WTC11 (cell line): ENCODE results near the gene CFAP97. TPM values are rescaled to one million over a fixed set of nuclear protein-coding genes. Genes with fewer than 3 reads are reported as not detected.
A peak's percentile ranks its signal among the peaks of the same experiment; 100 is the strongest.

ENCODE experiments used
- ATAC-seq: fragments of 200-7000 bp; cut with Tn5 transposase; 2 replicates; pipeline ENCODE4 v1.10.0; 2021; ENCODE audit warnings: mild to moderate bottlenecking, moderate library complexity
- CTCF ChIA-PET: fragments of 300-600 bp; sonication (Branson Sonifier 250); formaldehyde crosslinking; loops from one replicate; lab custom pipeline; 2021; ENCODE audit warnings: antibody characterized with exemption; lab: Charles Lee
- POLR2A ChIA-PET: fragments of 350-600 bp; sonication (Branson Sonifier 250); formaldehyde crosslinking; loops from one replicate; lab custom pipeline; 2021; ENCODE audit warnings: antibody characterized with exemption; lab: Charles Lee
- DNase-seq: peaks from one replicate; pipeline ENCODE4 v3.0.0; 2021; ENCODE audit warnings: low spot score
- H3K27ac Mint-ChIP-seq: 2 replicates; pipeline ENCODE4 v1.8.0; 2021; ENCODE audit warnings: mixed read lengths
- H3K27me3 Mint-ChIP-seq: 2 replicates; pipeline ENCODE4 v1.8.0; 2021; ENCODE audit warnings: low read depth, mild to moderate bottlenecking, moderate library complexity, mixed read lengths
- H3K36me3 Mint-ChIP-seq: 2 replicates; pipeline ENCODE4 v1.8.0; 2021; ENCODE audit warnings: mixed read lengths
- H3K4me1 Mint-ChIP-seq: 2 replicates; pipeline ENCODE4 v1.8.0; 2022; ENCODE audit warnings: mixed read lengths
- H3K4me3 Mint-ChIP-seq: 2 replicates; pipeline ENCODE4 v1.8.0; 2021; ENCODE audit warnings: mild to moderate bottlenecking, moderate library complexity, mixed read lengths
- H3K9me3 Mint-ChIP-seq: 2 replicates; pipeline ENCODE4 v1.8.0; 2021; ENCODE audit warnings: mixed read lengths
- CREB1 ChIP-seq: sonication (generic); formaldehyde crosslinking; IDR thresholded peaks from 2 replicates; pipeline ENCODE4 v1.8.0; 2023; ENCODE audit warnings: mild to moderate bottlenecking, missing genetic modification reagents
- CREM ChIP-seq: sonication (generic); formaldehyde crosslinking; IDR thresholded peaks from 2 replicates; pipeline ENCODE4 v1.8.1; 2022; ENCODE audit warnings: mild to moderate bottlenecking, missing genetic modification reagents, moderate library complexity
- CTCF ChIP-seq: fragments of 200-600 bp; IDR thresholded peaks from 2 replicates; pipeline ENCODE4 v1.8.0; 2022; ENCODE audit warnings: antibody characterized with exemption
- ELF4 ChIP-seq: sonication (generic); formaldehyde crosslinking; IDR thresholded peaks from 2 replicates; pipeline ENCODE4 v1.8.1; 2022; ENCODE audit warnings: low read depth, mild to moderate bottlenecking, moderate library complexity, missing genetic modification reagents
- ETV6 ChIP-seq: sonication (generic); formaldehyde crosslinking; IDR thresholded peaks from 2 replicates; pipeline ENCODE4 v1.8.1; 2022; ENCODE audit warnings: mild to moderate bottlenecking, missing genetic modification reagents
- FOXP1 ChIP-seq: sonication (generic); formaldehyde crosslinking; IDR thresholded peaks from 2 replicates; pipeline ENCODE4 v1.8.0; 2022; ENCODE audit warnings: missing genetic modification reagents, mild to moderate bottlenecking, moderate library complexity, borderline replicate concordance
- HMGA2 ChIP-seq: fragments of 250-450 bp; sonication (Bioruptor Pico); IDR thresholded peaks from 2 replicates; pipeline ENCODE4 v1.4.0; 2021; ENCODE audit warnings: mild to moderate bottlenecking, moderate library complexity
- JAZF1 ChIP-seq: fragments of 250-450 bp; sonication (Bioruptor Pico); IDR thresholded peaks from 2 replicates; pipeline ENCODE4 v1.9.0; 2021; ENCODE audit warnings: moderate library complexity, mild to moderate bottlenecking, inconsistent platforms
- KAT7 ChIP-seq: sonication (generic); formaldehyde crosslinking; IDR thresholded peaks from 2 replicates; pipeline ENCODE4 v1.8.1; 2023; ENCODE audit warnings: missing genetic modification reagents, mild to moderate bottlenecking, borderline replicate concordance
- MAX ChIP-seq: sonication (generic); formaldehyde crosslinking; IDR thresholded peaks from 2 replicates; pipeline ENCODE4 v1.8.0; 2022; ENCODE audit warnings: mild to moderate bottlenecking, missing genetic modification reagents
- MXD4 ChIP-seq: fragments of 250-450 bp; sonication (Bioruptor Pico); IDR thresholded peaks from 2 replicates; pipeline ENCODE4 v1.8.0; 2021; ENCODE audit warnings: mild to moderate bottlenecking, moderate library complexity, borderline replicate concordance
- NR1H2 ChIP-seq: sonication (generic); formaldehyde crosslinking; IDR thresholded peaks from 2 replicates; pipeline ENCODE4 v1.9.0; 2021; ENCODE audit warnings: mild to moderate bottlenecking, moderate library complexity, missing genetic modification reagents
- ZBTB43 ChIP-seq: sonication (generic); formaldehyde crosslinking; IDR thresholded peaks from 2 replicates; pipeline ENCODE4 v1.8.1; 2023; ENCODE audit warnings: mild to moderate bottlenecking, missing genetic modification reagents
- ZNF232 ChIP-seq: sonication (generic); formaldehyde crosslinking; IDR thresholded peaks from 2 replicates; pipeline ENCODE4 v1.8.0; 2022; ENCODE audit warnings: mild to moderate bottlenecking, missing genetic modification reagents
- ZNF281 ChIP-seq: sonication (generic); formaldehyde crosslinking; IDR thresholded peaks from 2 replicates; pipeline ENCODE4 v1.8.0; 2023; ENCODE audit warnings: mild to moderate bottlenecking, missing genetic modification reagents
- total RNA-seq: library from RNA; stranded (reverse); gene quantifications from 3 replicates; pipeline ENCODE4 v1.2.3, GENCODE V29; 2021
- TF ChIP-seq, protein P1 (sequence below): sonication (generic); formaldehyde crosslinking; IDR thresholded peaks from 2 replicates; pipeline ENCODE4 v1.8.1; 2022; ENCODE audit warnings: low read depth, mild to moderate bottlenecking, moderate library complexity, missing genetic modification reagents, borderline replicate concordance
- TF ChIP-seq, protein P2 (sequence below): fragments of 250-450 bp; sonication (Bioruptor Pico); conservative IDR thresholded peaks from 2 replicates; pipeline ENCODE4 v1.9.0; 2021; ENCODE audit warnings: mild to moderate bottlenecking

Gene CFAP97
- total RNA-seq, 1 experiment from 2014 or later = 40.3 TPM

- CTCF ChIA-PET = interaction anchor here (0.9 to 1.0 kb wide), 2 partner anchors 60 to 130 kb away, joined by 4 to 5 read pairs; no protein-coding TSS in a partner anchor
- H3K4me3 Mint-ChIP-seq = no peak overlapping the region
- peaks cover 7% of the 10 kb centered on the region for H3K4me1 Mint-ChIP-seq
- TF ChIP-seq ELF4 (CRISPR knock-in tag) (no peak), JAZF1 (CRISPR knock-in tag) (no peak), FOXP1 (CRISPR knock-in tag) (no peak), MXD4 (no peak)
- H3K27ac Mint-ChIP-seq = no peak overlapping the region
- no peaks in the 10 kb centered on the region for H3K27me3 Mint-ChIP-seq
- H3K9me3 Mint-ChIP-seq = no peaks in the 10 kb centered on the region
- no peaks in the 10 kb centered on the region for H3K36me3 Mint-ChIP-seq
- DNase-seq (no peak), ATAC-seq (peak; percentile 42)
- POLR2A ChIA-PET = no interaction called here
These were observed 66.4 kb downstream of the CFAP97 start for GRCh38 chr4:185137233-185137925.

DNA sequence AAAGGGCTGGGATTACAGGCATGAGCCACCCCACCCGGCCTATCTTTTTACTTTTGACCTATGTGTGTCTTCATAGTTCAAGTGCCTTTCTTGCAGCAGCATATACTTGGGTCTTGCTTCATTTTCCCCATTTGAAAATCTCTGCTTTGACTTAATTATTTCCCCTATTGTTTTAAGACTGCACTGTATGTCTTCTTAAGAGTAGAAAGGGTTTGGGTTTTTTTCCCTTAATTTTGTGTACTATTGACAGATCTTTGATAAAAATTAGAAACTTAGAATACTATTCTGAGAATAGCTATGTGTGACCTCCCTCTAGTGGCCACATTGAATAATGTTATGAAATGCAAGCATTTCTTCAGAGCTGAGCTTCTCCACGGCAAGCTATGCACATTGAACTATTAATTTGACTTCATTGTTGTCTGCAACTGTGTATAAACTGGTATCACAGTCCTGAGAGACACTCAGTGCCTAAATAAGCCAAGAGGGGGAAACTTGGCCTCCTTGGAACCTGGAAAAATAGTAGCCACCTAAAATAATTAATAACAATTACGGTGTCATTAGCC lies 69.4 kb downstream of the CFAP97 start:
- DNase-seq = no peak
- POLR2A ChIA-PET = interaction anchor here (0.9 to 1.0 kb wide), 2 partner anchors 9 to 96 kb away, joined by 3 to 4 read pairs; partner anchors contain the start of gene SLC25A4
- peaks cover 13% of the 10 kb centered on the region for H3K27me3 Mint-ChIP-seq
- CTCF ChIA-PET = interaction anchor here (0.6 to 2.9 kb wide), 47 partner anchors 9 to 904 kb away, joined by 3 to 55 read pairs (median 4); partner anchors contain the start of genes HELT and SLC25A4
- H3K4me3 Mint-ChIP-seq = no peak overlapping the region
- H3K36me3 Mint-ChIP-seq = peaks cover 3% of the 10 kb centered on the region; the same call in 1 of the 2 replicates
- TF ChIP-seq, protein P1, sequence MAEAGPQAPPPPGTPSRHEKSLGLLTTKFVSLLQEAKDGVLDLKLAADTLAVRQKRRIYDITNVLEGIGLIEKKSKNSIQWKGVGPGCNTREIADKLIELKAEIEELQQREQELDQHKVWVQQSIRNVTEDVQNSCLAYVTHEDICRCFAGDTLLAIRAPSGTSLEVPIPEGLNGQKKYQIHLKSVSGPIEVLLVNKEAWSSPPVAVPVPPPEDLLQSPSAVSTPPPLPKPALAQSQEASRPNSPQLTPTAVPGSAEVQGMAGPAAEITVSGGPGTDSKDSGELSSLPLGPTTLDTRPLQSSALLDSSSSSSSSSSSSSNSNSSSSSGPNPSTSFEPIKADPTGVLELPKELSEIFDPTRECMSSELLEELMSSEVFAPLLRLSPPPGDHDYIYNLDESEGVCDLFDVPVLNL (CRISPR knock-in tag) = no peak
- TF ChIP-seq CTCF = peak; percentile 76
- ATAC-seq = peak; percentile 55
- no peaks in the 10 kb centered on the region for H3K9me3 Mint-ChIP-seq
- peaks cover 14% of the 10 kb centered on the region for H3K4me1 Mint-ChIP-seq
- H3K27ac Mint-ChIP-seq = no peak overlapping the region; the same call in 1 of the 2 replicates

DNA sequence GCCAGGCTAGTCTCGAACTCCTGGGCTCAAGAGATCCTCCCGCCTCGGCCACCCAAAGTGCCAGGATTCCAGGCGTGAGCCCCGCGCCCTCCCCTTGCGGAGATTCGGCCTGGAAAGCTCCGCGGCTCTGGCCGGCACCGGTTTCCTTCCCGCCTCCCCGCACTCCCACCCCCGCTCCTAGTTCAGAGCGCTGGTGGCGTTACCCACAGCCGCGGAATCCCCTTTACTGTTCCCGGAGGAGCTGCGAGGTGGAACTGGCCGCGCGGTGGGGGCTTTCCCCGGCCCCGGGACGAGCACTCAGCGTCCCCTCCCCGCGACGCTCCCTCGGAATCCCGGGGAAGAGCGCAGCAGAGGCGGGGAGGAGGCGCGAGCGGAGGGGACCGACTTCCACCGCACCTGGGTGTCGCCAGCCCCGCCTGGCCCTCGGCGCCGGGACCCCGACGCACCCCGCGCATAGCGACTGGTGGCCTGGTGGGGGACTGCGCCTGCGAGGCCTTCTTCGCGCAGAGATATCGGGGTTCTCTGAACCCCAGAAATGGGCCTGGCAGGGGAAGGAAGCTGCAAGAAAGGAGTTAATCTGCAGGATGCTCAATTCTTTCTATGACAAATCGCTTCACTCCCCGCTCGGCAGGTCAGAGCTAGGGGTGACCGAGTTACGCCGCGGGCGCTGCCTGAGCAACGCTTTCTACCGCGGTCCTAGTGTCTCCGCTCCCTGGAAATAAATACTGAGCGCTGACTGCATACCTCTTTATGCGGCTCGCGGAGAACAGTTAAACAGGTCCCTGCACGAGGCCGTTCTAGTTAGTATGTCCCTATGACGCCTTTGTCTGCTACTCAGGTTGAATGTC lies 75.3 kb downstream of the CFAP97 start:
- peak overlapping the region; percentile 73 for H3K4me3 Mint-ChIP-seq
- no peak overlapping the region; the same call in 1 of the 2 replicates for H3K27ac Mint-ChIP-seq
- peaks cover 3% of the 10 kb centered on the region for H3K9me3 Mint-ChIP-seq
- ATAC-seq (peak; percentile 74), DNase-seq (peak; percentile 65)
- peaks cover 13% of the 10 kb centered on the region for H3K36me3 Mint-ChIP-seq
- peaks cover 35% of the 10 kb centered on the region for H3K27me3 Mint-ChIP-seq
- POLR2A ChIA-PET = interaction anchor here (0.6 to 1.7 kb wide), 4 partner anchors 13 to 121 kb away, joined by 3 to 5 read pairs (median 5); partner anchors contain the start of gene SLC25A4
- peaks cover 12% of the 10 kb centered on the region for H3K4me1 Mint-ChIP-seq
- CTCF ChIA-PET = interaction anchor here (0.8 to 3.5 kb wide), 14 partner anchors 9 to 178 kb away, joined by 3 to 13 read pairs (median 4); partner anchors contain the start of genes HELT and SLC25A4
- TF ChIP-seq ETV6 (CRISPR knock-in tag) = peak; percentile 27; the same call in 1 of the 2 replicates
- TF ChIP-seq ZNF281 (CRISPR knock-in tag) = 0 out of 2 replicates have a peak, but pooled peaks have one; percentile 48
- peak; percentile 63; the same call in 1 of the 2 replicates for TF ChIP-seq ZBTB43 (CRISPR knock-in tag)
- peak; percentile 63; the same call in 1 of the 2 replicates for TF ChIP-seq CREM (CRISPR knock-in tag)
- no peak for TF ChIP-seq HMGA2 (CRISPR knock-in tag)
- peak; percentile 86; the same call in 1 of the 2 replicates for TF ChIP-seq KAT7 (CRISPR knock-in tag)
- TF ChIP-seq CREB1 (CRISPR knock-in tag) = 0 out of 2 replicates have a peak, but pooled peaks have one; percentile 56
- TF ChIP-seq MAX (CRISPR knock-in tag) = peak; percentile 71
- 0 out of 2 replicates have a peak, but pooled peaks have one; percentile 32 for TF ChIP-seq ZNF232 (CRISPR knock-in tag)
- TF ChIP-seq NR1H2 (CRISPR knock-in tag) = no peak
- TF ChIP-seq, protein P2, sequence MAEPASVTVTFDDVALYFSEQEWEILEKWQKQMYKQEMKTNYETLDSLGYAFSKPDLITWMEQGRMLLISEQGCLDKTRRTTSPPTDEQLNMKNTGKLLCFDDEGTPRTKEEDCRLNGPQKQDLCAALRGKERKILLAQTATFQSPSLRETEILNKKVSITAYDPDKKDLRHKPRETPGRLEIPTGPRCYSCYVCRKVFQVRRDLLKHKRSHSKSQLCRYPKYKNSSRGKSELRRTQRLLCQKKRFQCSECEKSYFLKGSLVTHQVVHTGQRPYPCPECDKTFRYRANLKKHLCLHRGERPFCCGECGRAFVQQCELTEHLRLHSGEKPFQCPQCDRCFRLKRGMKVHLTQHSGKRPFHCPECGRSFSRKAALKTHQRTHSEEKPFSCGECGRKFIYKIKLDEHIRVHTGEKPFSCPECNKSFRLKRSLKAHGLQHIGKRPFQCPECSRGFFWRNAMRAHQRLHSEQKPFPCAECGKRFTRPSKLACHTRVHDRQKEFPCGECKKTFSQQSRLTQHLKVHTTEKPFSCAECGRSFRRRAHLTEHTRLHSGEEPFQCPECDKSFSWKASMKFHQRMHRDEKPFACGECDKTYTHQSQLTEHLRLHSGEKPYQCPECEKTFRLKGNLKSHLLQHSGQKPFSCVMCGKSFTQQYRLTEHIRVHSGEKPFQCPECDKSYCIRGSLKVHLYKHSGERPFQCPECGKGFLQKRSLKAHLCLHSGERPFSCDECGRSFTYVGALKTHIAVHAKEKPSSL (CRISPR knock-in tag) = no peak
